KBM-7 (cell line): ENCODE results near the gene EYS.
"Not testable (repeated sequence)": the region's sequence is repeated elsewhere in the genome, so short reads cannot be mapped to it uniquely, and the experiment has no call there.

Experiments
- DNase-seq: peaks from one replicate; pipeline ENCODE4 v3.0.0-alpha.2; 2015
- in situ Hi-C: fragments of 300-500 bp; cut with MboI; formaldehyde crosslinking; loops from 2 replicates; pipeline ENCODE4 v1.14.3; 2020; ENCODE audit warnings: low sequenced_read_pairs, low pct_unique_long_range_greater_than_20kb, mixed read lengths

EYS gene

GRCh38 chr6:65638047-65638831, 68.8 kb downstream of the EYS start:
- in situ Hi-C loops: no loop called here
- peak; percentile 46 for DNase-seq

GRCh38 chr6:65637289-65638046, 69.6 kb downstream of the EYS start:
- no peak for DNase-seq
- in situ Hi-C loops: no loop called here

- DNase-seq: no peak
- in situ Hi-C loops: no loop called here
These were observed 73.5 kb downstream of the EYS start for GRCh38 chr6:65633501-65633900.

GRCh38 chr6:65631711-65632110, 75.3 kb downstream of the EYS start:
- DNase-seq: no peak
- in situ Hi-C loops: no loop called here

GRCh38 chr6:65627434-65627999, 79.5 kb downstream of the EYS start:
- in situ Hi-C loops, DNase-seq: not testable (repeated sequence)

- DNase-seq: no peak
- in situ Hi-C loops: no loop called here
These were observed 80.0 kb downstream of the EYS start for GRCh38 chr6:65627015-65627414.

DNA sequence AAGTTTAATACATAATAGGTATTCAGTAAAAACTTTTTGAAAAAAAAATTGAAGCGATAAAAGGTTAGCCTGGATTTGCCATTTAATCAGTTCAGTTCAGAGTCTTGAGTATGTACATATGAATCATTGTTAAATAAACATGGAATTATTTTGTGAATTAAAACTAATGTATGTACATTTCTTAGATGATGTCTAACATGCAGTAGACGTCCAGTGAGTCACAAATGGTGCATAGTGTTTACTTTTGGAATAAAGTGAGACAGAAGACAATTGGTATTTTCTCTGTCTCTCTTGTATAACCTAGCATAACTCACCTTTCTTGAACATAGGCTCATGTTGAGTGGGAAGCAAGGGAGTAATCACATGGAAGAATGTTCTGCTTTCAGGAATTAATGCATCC, 83.5 kb downstream of the EYS start:
- in situ Hi-C loops: no loop called here
- DNase-seq: no peak

GRCh38 chr6:65610746-65611145, 96.3 kb downstream of the EYS start:
- in situ Hi-C loops: no loop called here
- DNase-seq: no peak

GRCh38 chr6:65595540-65595939, 111.5 kb downstream of the EYS start:
- no peak for DNase-seq
- in situ Hi-C loops: no loop called here

GRCh38 chr6:65570340-65570739, 136.7 kb downstream of the EYS start:
- in situ Hi-C loops: no loop called here
- DNase-seq: no peak

DNA sequence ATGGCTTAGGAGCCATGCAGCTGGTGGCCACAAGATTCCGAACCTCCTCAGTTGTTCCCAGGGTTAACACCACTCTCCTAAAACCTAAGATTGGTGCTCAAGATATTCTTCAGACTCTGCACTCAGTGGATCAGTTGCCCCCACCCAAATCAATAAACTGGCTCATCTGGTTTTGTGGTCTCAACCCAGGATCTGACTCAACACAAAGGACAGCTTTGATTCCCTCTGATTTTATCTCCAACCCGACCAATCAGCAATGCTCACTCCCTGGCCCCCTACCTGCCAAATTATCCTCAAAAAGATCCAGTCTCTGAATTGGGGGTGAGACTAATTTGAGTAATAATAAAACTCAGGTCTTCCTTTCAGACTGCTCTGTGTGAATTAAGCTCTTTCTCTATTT, 137.5 kb downstream of the EYS start:
- in situ Hi-C loops: no loop called here
- no peak for DNase-seq

DNA sequence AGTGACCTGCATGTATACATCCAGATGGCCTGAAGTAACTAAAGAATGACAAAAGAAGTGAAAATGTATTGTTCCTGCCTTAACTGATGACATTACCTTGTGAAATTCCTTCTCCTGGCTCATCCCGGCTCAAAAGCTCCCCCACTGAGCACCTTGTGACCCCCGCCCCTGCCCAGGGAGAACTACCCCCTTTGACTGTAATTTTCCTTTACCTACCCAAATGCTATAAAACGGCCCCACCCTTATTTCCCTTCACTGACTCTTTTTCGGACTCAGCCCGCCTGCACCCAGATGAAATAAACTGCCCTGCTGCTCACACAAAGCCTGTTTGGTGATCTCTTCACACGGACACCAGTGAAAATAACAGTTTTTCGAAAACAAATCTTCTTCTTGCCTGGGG, 138.0 kb downstream of the EYS start:
- DNase-seq, in situ Hi-C loops: not testable (repeated sequence)

DNA sequence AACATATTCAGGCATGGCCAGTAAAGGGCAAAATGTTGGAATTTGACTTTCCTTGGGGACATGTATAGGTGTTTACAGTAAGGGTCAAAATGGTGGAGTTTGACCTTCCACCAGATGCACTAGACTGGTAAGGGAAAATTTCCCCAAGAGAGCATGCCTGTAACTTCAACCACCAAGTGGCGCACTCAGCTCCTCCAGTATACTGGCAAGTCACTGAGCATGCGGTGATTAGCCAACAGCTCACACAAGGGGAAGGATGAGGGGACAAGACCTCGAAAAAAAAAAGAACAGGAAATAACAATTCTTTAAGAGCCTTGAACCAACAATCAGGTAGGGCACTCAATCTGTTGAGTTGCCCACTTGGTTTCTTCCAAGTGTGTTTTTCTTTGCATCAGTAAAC, 140.9 kb downstream of the EYS start:
- in situ Hi-C loops: no loop called here
- peak; percentile 14 for DNase-seq

DNA sequence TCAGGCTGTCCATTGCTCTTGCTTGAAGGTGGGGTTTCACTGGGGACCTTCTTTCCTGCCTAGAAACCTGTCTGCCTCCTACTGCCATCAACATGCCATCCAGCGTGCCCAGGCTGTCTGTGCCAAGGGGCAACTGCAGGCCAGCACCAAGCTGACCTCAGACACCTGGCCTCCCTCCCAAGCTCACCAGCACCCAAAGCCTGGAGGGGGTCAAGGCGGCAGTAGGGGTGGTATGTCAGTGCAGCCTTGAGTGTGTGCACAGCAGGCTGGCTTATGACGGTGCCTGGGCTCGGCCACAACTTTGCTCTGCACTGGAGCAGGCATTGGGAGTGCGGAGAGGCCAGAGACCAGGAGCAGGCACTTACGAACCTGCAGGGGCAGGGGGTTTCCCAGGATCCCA, 149.0 kb downstream of the EYS start:
- no peak for DNase-seq
- in situ Hi-C loops: no loop called here

GRCh38 chr6:65557224-65557623, 149.8 kb downstream of the EYS start:
- DNase-seq: no peak
- in situ Hi-C loops: no loop called here

DNA sequence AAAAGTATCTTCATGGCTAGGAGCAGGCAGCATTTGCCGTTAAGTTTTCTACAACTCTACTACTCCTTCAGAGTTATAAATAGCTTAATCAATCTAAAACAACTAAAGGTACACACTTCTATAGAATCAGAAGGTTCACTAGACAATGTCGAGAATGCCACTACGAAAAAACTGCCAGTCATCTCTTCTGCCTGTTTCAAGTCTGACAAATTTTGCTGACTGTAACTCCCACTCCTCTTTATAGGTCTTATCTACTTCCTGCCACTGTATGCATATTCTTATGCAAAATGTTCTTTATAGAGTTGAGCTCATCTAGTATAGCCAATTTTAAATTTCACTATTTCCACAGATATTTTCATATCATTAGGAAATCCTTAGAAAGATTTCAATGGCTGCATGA, 160.1 kb downstream of the EYS start:
- in situ Hi-C loops: no loop called here
- peak; percentile 19 for DNase-seq

GRCh38 chr6:65545920-65546319, 161.1 kb downstream of the EYS start:
- no peak for DNase-seq
- in situ Hi-C loops: no loop called here

- in situ Hi-C loops: no loop called here
- no peak for DNase-seq
These were observed 168.4 kb downstream of the EYS start for GRCh38 chr6:65538644-65539043.

- in situ Hi-C loops: no loop called here
These were observed 169.4 kb downstream of the EYS start for GRCh38 chr6:65537600-65537999.

GRCh38 chr6:65531533-65531932, 175.5 kb downstream of the EYS start:
- DNase-seq: no peak
- in situ Hi-C loops: no loop called here

More at GRCh38 chr6:65537600-65537999, 169.4 kb downstream of the EYS start:
- DNase-seq: no peak
